Endothelial cell of umbilical vein (primary cell): Measurements from ENCODE around the gene SRPK2. TPM values are rescaled to one million over a fixed set of nuclear protein-coding genes. Genes with fewer than 3 reads are reported as not detected.

ENCODE experiments used
- BruUV-seq: library from RNA; stranded (reverse); fragments of 400-500 nt; replicated peaks from 2 replicates; lab custom pipeline; 2021; lab: Mats Ljungman, UMichigan
- CTCF ChIA-PET: fragments of 300-600, 350-600 bp; sonication (Branson Sonifier 250); formaldehyde crosslinking; loops from one replicate; lab custom pipeline; 2021; ENCODE audit warnings: antibody characterized with exemption, inconsistent platforms; lab: Charles Lee
- POLR2A ChIA-PET: fragments of 300-600, 350-600 bp; sonication (Branson Sonifier 250); formaldehyde crosslinking; loops from one replicate; lab custom pipeline; 2021; ENCODE audit warnings: antibody characterized with exemption, inconsistent platforms; lab: Charles Lee
- DNase-seq: peaks from one replicate; pipeline ENCODE4 v3.0.0-alpha.2; 2011; ENCODE audit warnings: low read depth, low spot score
- FAIRE-seq: peaks from 2 replicates; lab custom pipeline; 2011; peaks lifted over from hg19 to GRCh38; lab: Jason Lieb, UNC
- H2AFZ ChIP-seq: 2 replicates; pipeline ENCODE4 v1.6.0; 2012; ENCODE audit warnings: low read depth, low read length, control low read depth, inconsistent platforms
- H3K27ac ChIP-seq: 2 replicates; pipeline ENCODE4 v1.5.1; 2011; ENCODE audit warnings: low read depth, mild to moderate bottlenecking, control low read depth, low read length, moderate library complexity; ENCODE audit not compliant: insufficient read depth
- H3K27me3 ChIP-seq, 2 experiments: 2 replicates each; pipeline versions ENCODE4 v1.6.0 to v1.6.1; 2011; ENCODE audit warnings: low read length in 2 of 2, mixed read lengths in 1 of 2; ENCODE audit not compliant: control insufficient read depth in 2 of 2, insufficient read depth in 2 of 2
- H3K36me3 ChIP-seq, 2 experiments: 2 replicates in 1 of 2; 3 replicates in 1 of 2; pipeline ENCODE4 v1.5.1; 2011; ENCODE audit warnings: low read length in 2 of 2, mild to moderate bottlenecking in 1 of 2, moderate library complexity in 1 of 2; ENCODE audit not compliant: control insufficient read depth in 2 of 2, insufficient read depth in 2 of 2; ENCODE audit errors: extremely low read depth in 1 of 2
- H3K4me1 ChIP-seq: 3 replicates; pipeline ENCODE4 v1.5.1; 2011; ENCODE audit warnings: mild to moderate bottlenecking, low read length; ENCODE audit not compliant: control insufficient read depth, insufficient read depth; ENCODE audit errors: extremely low read depth
- H3K4me2 ChIP-seq: 2 replicates; pipeline ENCODE4 v1.6.1; 2011; ENCODE audit warnings: low read length, control low read depth, mixed read lengths; ENCODE audit not compliant: insufficient read depth
- H3K4me3 ChIP-seq, 3 experiments: fragments of 200-600 bp in 1 of 3; sonication (generic), shearing (Covaris generic) in 1 of 3; replicated peaks in 1 of 3; 2 replicates each; pipeline ENCODE4 v1.5.1; 2011 to 2016; ENCODE audit warnings: control low read depth in 3 of 3, low read length in 3 of 3, mild to moderate bottlenecking in 2 of 3, inconsistent platforms in 1 of 3, low read depth in 1 of 3, moderate library complexity in 1 of 3; ENCODE audit not compliant: insufficient read depth in 1 of 3
- H3K79me2 ChIP-seq: 2 replicates; pipeline ENCODE4 v1.6.0; 2012; ENCODE audit warnings: low read length, inconsistent platforms; ENCODE audit not compliant: control insufficient read depth, insufficient read depth
- H3K9ac ChIP-seq: replicated peaks from 2 replicates; pipeline ENCODE3; 2011; ENCODE audit warnings: low read length, control low read depth; ENCODE audit not compliant: insufficient read depth; ENCODE audit errors: extremely low read depth
- H3K9me1 ChIP-seq: replicated peaks from 3 replicates; pipeline ENCODE4 v1.6.0; 2011; ENCODE audit warnings: mild to moderate bottlenecking, low read length; ENCODE audit not compliant: control insufficient read depth, insufficient read depth; ENCODE audit errors: extremely low read depth
- H3K9me3 ChIP-seq: replicated peaks from 2 replicates; pipeline ENCODE4 v1.5.1; 2012; ENCODE audit warnings: low read length, inconsistent platforms; ENCODE audit not compliant: control insufficient read depth, insufficient read depth
- H4K20me1 ChIP-seq: replicated peaks from 2 replicates; pipeline ENCODE3; 2011; ENCODE audit warnings: mild to moderate bottlenecking, low read length; ENCODE audit not compliant: control insufficient read depth, insufficient read depth; ENCODE audit errors: extremely low read depth
- EZH2 ChIP-seq: IDR thresholded peaks from 2 replicates; pipeline ENCODE4 v1.6.1; 2012; ENCODE audit warnings: borderline replicate concordance, low read depth, mild to moderate bottlenecking, moderate library complexity, low read length, inconsistent platforms; ENCODE audit not compliant: severe bottlenecking
- FOS ChIP-seq: IDR thresholded peaks from 2 replicates; pipeline ENCODE4 v1.6.1; 2011; ENCODE audit warnings: mild to moderate bottlenecking, low read length, moderate library complexity, borderline replicate concordance; ENCODE audit not compliant: insufficient read depth
- GATA2 ChIP-seq: IDR thresholded peaks from 2 replicates; pipeline ENCODE4 v1.7.0; 2011; ENCODE audit warnings: low read depth, mild to moderate bottlenecking, moderate library complexity, mixed read lengths, low read length; ENCODE audit not compliant: insufficient read length, insufficient read depth
- JUN ChIP-seq: IDR thresholded peaks from 2 replicates; pipeline ENCODE4 v1.6.1; 2011; ENCODE audit warnings: borderline replicate concordance, low read depth; ENCODE audit not compliant: insufficient read length, insufficient read depth
- MYC ChIP-seq: IDR thresholded peaks from one replicate; pipeline ENCODE4 v1.6.1; 2011; ENCODE audit warnings: mild to moderate bottlenecking, low read depth, low read length
- POLR2A ChIP-seq: IDR thresholded peaks from 2 replicates; pipeline ENCODE4 v1.6.1; 2012; ENCODE audit warnings: low read depth, mild to moderate bottlenecking, control low read depth, low read length
- POLR2AphosphoS5 ChIP-seq: IDR thresholded peaks from 2 replicates; pipeline ENCODE4 v1.6.1; 2012; ENCODE audit warnings: low read depth, mild to moderate bottlenecking, control low read depth, low read length, moderate library complexity; ENCODE audit not compliant: insufficient read depth
- dilution Hi-C: fragments of 300-500 bp; cut with MboI; formaldehyde crosslinking; loops from one replicate; pipeline ENCODE4 v1.15.0; 2019; ENCODE audit warnings: low sequenced_read_pairs; ENCODE audit not compliant: extremely low pct_ligation_motif_present
- intact Hi-C: fragments of 100-400 bp; cut with micrococcal nuclease; formaldehyde crosslinking; loops from one replicate; pipeline ENCODE4 v1.10.0; 2022
- polyA plus RNA-seq, 4 experiments: library from polyadenylated mRNA; depleted of rRNA in 3 of 4; stranded (reverse) in 3 of 4; unstranded in 1 of 4; fragments of >200 nt; gene quantifications; 2 replicates each; pipeline versions ENCODE4 v1.2.1 to v1.2.3, GENCODE V29; 2011 to 2012; ENCODE audit warnings: missing spikeins in 1 of 4
- total RNA-seq: library from RNA; stranded (reverse); gene quantifications from 2 replicates; pipeline ENCODE4 v1.2.3, GENCODE V29; 2021
- TF ChIP-seq, protein P1 (sequence below), 2 donors: IDR thresholded peaks; 1 replicate in 1 of 2; 2 replicates in 1 of 2; pipeline ENCODE4 v1.5.1; 2011; ENCODE audit warnings: low read length in 2 of 2, mild to moderate bottlenecking in 2 of 2, moderate library complexity in 2 of 2, control low read depth in 1 of 2, inconsistent platforms in 1 of 2, low read depth in 1 of 2; ENCODE audit not compliant: insufficient read depth in 1 of 2; ENCODE audit errors: extremely low read depth in 1 of 2
- TF ChIP-seq, protein P2 (sequence below): IDR thresholded peaks from 2 replicates; pipeline ENCODE4 v1.6.1; 2011; ENCODE audit not compliant: insufficient read depth, insufficient read length

The SRPK2 gene
- total and polyA plus RNA-seq, 2 donors (not counting 3 experiments of a cell fraction or from before 2014, with no cell fraction given): 13.4 to 55.2 TPM

DNA sequence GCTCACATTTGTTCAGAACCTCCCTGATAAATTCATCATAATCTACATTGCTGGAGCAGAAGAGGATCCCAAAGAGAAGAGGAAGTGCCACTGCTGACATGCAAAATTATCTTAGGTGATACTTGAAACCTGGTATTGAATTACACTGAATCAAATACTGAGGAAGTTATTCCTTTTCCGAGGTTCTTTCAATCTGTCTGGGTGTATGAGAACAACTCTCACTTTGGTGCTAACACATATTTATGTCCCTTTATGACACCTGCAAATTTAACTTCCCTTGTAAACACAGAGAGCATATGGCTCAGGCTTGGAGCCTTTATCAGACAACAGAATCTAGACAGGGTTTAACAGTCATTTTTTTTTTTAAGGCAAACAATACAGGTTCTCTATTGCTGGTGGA is 131.4 kb downstream of the SRPK2 start:
- no TSS peak for BruUV-seq
- Histone ChIP-seq H3K9me1 (peaks cover 3% of the 10 kb centered on the region), H3K4me2 (no peak overlapping the region), H3K9me3 (no peaks in the 10 kb centered on the region), H2AFZ (no peak overlapping the region), H4K20me1 (peaks cover 8% of the 10 kb centered on the region), H3K4me3 (no peak overlapping the region), H3K36me3 (no peaks in the 10 kb centered on the region), H3K27me3 (no peaks in the 10 kb centered on the region), H3K27ac (no peak overlapping the region), H3K79me2 (peaks cover 48% of the 10 kb centered on the region), H3K9ac (no peak overlapping the region), H3K4me1 (peaks cover 5% of the 10 kb centered on the region)
- DNase-seq (no peak), FAIRE-seq (no peak)
- ChIA-PET POLR2A (no interaction called here), CTCF (no interaction called here)
- dilution Hi-C loops: no loop called here
- intact Hi-C loops: no loop called here
- no peak for TF ChIP-seq GATA2
- TF ChIP-seq FOS: no peak
- no peak for TF ChIP-seq EZH2
- TF ChIP-seq, protein P1, sequence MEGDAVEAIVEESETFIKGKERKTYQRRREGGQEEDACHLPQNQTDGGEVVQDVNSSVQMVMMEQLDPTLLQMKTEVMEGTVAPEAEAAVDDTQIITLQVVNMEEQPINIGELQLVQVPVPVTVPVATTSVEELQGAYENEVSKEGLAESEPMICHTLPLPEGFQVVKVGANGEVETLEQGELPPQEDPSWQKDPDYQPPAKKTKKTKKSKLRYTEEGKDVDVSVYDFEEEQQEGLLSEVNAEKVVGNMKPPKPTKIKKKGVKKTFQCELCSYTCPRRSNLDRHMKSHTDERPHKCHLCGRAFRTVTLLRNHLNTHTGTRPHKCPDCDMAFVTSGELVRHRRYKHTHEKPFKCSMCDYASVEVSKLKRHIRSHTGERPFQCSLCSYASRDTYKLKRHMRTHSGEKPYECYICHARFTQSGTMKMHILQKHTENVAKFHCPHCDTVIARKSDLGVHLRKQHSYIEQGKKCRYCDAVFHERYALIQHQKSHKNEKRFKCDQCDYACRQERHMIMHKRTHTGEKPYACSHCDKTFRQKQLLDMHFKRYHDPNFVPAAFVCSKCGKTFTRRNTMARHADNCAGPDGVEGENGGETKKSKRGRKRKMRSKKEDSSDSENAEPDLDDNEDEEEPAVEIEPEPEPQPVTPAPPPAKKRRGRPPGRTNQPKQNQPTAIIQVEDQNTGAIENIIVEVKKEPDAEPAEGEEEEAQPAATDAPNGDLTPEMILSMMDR (IDR thresholded peaks at IDR 0.05; ENCODE audit: extremely low read depth in 1 of 2, insufficient read depth in 1 of 2, low read depth in 1 of 2, low read length in 2 of 2): no peak
- no peak for TF ChIP-seq POLR2AphosphoS5
- no peak for TF ChIP-seq MYC
- no peak for TF ChIP-seq POLR2A
- TF ChIP-seq, protein P2, sequence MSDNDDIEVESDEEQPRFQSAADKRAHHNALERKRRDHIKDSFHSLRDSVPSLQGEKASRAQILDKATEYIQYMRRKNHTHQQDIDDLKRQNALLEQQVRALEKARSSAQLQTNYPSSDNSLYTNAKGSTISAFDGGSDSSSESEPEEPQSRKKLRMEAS: no peak
- no peak for TF ChIP-seq JUN
